Left ventricle myocardium inferior (tissue), 1 donor: ENCODE data around the gene LRRC53. TPM values are rescaled to one million over a fixed set of nuclear protein-coding genes. Genes with fewer than 3 reads are reported as not detected.

ENCODE experiments used
- DNase-seq: peaks from one replicate; pipeline ENCODE4 v3.0.0-alpha.2; 2020
- H3K27ac ChIP-seq: fragments of 200-600 bp; replicated peaks from 2 replicates; pipeline ENCODE4 v1.8.0; 2021
- H3K27me3 ChIP-seq: fragments of 200-600 bp; 2 replicates; pipeline ENCODE4 v1.8.0; 2021; ENCODE audit warnings: low read depth
- H3K36me3 ChIP-seq: fragments of 200-600 bp; 2 replicates; pipeline ENCODE4 v1.8.0; 2021
- H3K4me1 ChIP-seq: fragments of 200-600 bp; 2 replicates; pipeline ENCODE4 v1.8.0; 2021
- H3K4me3 ChIP-seq: fragments of 200-600 bp; 2 replicates; pipeline ENCODE4 v1.8.0; 2021; ENCODE audit warnings: mild to moderate bottlenecking, moderate library complexity
- H3K9me3 ChIP-seq: fragments of 200-600 bp; replicated peaks from 2 replicates; pipeline ENCODE4 v1.8.0; 2021
- CTCF ChIP-seq: fragments of 200-600 bp; IDR thresholded peaks from 2 replicates; pipeline ENCODE4 v1.8.0; 2021; ENCODE audit warnings: antibody characterized with exemption, mild to moderate bottlenecking, borderline replicate concordance
- intact Hi-C: fragments of 100-400 bp; cut with micrococcal nuclease; formaldehyde crosslinking; loops from one replicate; pipeline ENCODE4 v1.11.0; 2022
- total RNA-seq: library from RNA; stranded (reverse); fragmentation: NEBNext Ultra II Directional; extraction: Animal tissue kit (Norgen Biotek cat#: 25700); gene quantifications from one replicate; pipeline ENCODE4 v1.2.1, GENCODE V29; 2021
- donor health status: DM: no; HTN: yes; CAD: no; lungs with severe emphysema.

The LRRC53 gene
- total RNA-seq, 1 donor from 2014 or later: not detected

DNA sequence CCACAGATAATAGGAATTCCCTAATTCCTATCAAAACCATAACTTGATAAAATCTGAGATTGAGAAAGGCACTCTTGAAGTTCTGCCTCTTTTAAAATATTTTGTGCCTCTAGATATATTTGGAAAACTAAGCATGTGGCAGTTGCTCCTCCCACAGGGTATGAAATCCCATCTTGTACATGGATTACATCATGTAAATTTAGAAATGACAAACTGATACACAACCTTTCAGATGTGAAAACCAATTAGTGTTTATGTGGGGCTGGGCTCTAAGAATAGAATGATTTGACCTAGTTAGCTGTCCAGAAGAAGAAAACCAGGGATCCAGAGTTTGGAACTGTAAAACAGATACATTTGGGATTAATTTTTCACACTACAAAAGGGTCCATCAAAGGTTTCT lies 15.7 kb downstream of the LRRC53 start:
- no peaks in the 10 kb centered on the region for H3K36me3 ChIP-seq
- no peak for DNase-seq
- no peak for TF ChIP-seq CTCF
- no peak overlapping the region for H3K4me3 ChIP-seq
- H3K27ac ChIP-seq: no peak overlapping the region
- peaks cover 20% of the 10 kb centered on the region for H3K4me1 ChIP-seq
- no peaks in the 10 kb centered on the region for H3K9me3 ChIP-seq
- intact Hi-C loops: no loop called here
- no peaks in the 10 kb centered on the region for H3K27me3 ChIP-seq

DNA sequence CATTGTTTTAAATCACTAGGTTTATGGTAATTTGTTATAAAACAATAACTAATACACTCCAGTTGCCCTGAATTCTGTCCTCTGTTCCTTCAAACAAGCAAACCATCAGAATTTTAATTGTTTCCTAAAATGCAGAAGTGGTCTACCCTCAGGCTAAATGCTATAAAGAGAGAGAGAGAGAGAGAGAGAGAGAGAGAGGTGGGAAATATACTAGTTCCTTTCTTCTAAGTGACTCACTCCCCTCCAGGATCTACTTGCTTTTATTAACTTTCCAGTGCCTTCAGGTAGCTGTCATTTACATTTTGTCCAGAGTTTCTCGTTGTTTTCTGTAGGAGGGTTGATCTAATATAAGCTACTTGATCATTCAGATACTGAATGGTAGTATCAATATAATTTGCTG lies 26.4 kb downstream of the LRRC53 start:
- Histone ChIP-seq H3K9me3 (no peaks in the 10 kb centered on the region), H3K4me3 (no peak overlapping the region), H3K27me3 (no peaks in the 10 kb centered on the region), H3K36me3 (no peaks in the 10 kb centered on the region), H3K4me1 (peaks cover 18% of the 10 kb centered on the region), H3K27ac (no peak overlapping the region)
- intact Hi-C loops: no loop called here
- DNase-seq: no peak
- no peak for TF ChIP-seq CTCF

DNA sequence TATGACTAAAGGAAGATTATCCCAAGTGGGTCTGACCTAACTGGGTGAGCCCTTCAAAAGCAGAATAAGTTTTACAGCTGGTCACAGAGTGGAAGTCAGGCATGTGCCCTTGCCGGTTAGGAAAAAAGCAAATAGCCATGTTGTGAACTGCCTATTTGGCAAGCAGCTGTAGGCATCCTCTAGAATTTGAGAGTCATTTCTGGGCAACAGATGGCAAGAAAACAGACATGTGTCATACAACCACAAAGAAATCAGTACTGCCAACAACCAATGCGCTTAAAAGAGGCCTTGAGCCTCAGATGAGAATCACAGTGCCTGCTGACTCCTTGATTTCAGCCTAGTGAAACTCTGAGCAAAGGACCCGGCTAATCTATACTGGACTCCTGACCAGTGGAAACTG lies 26.8 kb downstream of the LRRC53 start:
- H3K4me1 ChIP-seq: peaks cover 18% of the 10 kb centered on the region
- DNase-seq: no peak
- H3K27me3 ChIP-seq: no peaks in the 10 kb centered on the region
- no peak for TF ChIP-seq CTCF
- intact Hi-C loops: no loop called here
- no peaks in the 10 kb centered on the region for H3K9me3 ChIP-seq
- no peak overlapping the region for H3K4me3 ChIP-seq
- H3K36me3 ChIP-seq: no peaks in the 10 kb centered on the region
- no peak overlapping the region for H3K27ac ChIP-seq

DNA sequence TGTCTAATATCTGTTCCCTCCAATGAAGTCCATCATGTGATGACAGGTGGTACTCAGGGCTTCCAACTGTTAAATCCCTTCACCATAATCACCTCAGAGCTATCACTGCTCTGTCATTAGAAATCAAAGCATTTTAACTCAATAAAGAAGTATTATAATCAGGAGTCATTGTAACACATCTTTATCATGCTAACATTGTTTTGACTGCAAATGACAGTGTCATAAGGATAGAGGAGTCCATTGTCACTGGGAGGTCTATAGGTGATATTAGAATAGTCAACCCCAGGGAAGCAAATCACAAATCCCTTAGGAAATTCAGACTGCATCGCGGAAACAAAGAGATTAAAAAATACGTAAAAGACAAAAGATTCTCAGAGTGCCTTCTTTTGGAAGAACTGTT lies 30.8 kb downstream of the LRRC53 start:
- Histone ChIP-seq H3K4me1 (peaks cover 23% of the 10 kb centered on the region), H3K4me3 (no peak overlapping the region), H3K36me3 (no peaks in the 10 kb centered on the region), H3K27ac (no peak overlapping the region), H3K27me3 (no peaks in the 10 kb centered on the region), H3K9me3 (no peaks in the 10 kb centered on the region)
- TF ChIP-seq CTCF: no peak
- no peak for DNase-seq
- intact Hi-C loops: no loop called here

DNA sequence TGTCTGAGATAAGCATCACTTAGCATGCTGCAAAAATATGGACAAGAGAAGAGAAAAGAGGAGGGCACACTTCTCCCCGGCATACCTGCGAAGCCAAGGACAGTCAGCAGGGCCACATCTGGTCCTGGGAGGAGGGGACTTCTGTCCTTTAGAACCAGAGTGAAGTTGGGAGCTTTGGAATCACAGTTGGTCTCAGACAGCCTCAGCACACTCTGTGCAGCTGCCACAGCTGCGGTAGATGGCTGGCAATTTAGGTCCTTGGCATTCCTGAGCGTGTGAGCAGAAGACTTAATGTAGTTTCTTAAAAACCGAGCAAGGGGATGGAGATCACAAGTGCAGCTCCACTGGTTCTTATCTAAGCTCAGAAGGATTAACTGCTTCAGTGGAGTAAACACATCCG lies 32.3 kb downstream of the LRRC53 start:
- no peak for TF ChIP-seq CTCF
- H3K9me3 ChIP-seq: no peaks in the 10 kb centered on the region
- no peak overlapping the region for H3K27ac ChIP-seq
- peaks cover 14% of the 10 kb centered on the region for H3K4me1 ChIP-seq
- H3K27me3 ChIP-seq: no peaks in the 10 kb centered on the region
- no peak overlapping the region for H3K4me3 ChIP-seq
- DNase-seq: no peak
- intact Hi-C loops: no loop called here
- H3K36me3 ChIP-seq: no peaks in the 10 kb centered on the region

GRCh38 chr1:74478979-74479378 lies 33.4 kb downstream of the LRRC53 start:
- Histone ChIP-seq H3K9me3 (no peaks in the 10 kb centered on the region), H3K4me3 (no peak overlapping the region), H3K36me3 (no peaks in the 10 kb centered on the region), H3K27ac (no peak overlapping the region), H3K27me3 (no peaks in the 10 kb centered on the region), H3K4me1 (peaks cover 5% of the 10 kb centered on the region)
- no peak for DNase-seq
- no peak for TF ChIP-seq CTCF
- intact Hi-C loops: no loop called here
